ENCODE results near the gene GRIA1.

- TF ChIP-seq SMAD1 (IDR thresholded peaks at IDR 0.05; ENCODE audit: low read depth, partially characterized antibody), result no peak
- no peak for TF ChIP-seq ZBTB33 (IDR thresholded peaks at IDR 0.05)
- no peak for TF ChIP-seq CTCF (IDR thresholded peaks at IDR 0.05 in 2 of 3, conservative IDR thresholded peaks at IDR 0.05 in 1 of 3; ENCODE audit: control insufficient read depth in 2 of 3, extremely low read depth in 1 of 3, insufficient read depth in 1 of 3, low read depth in 3 of 3, low read length in 3 of 3)
Measured at GRCh38 chr5:153816870-153817269, 326.4 kb downstream of the GRIA1 start.

Measured in GM12878 (cell line).